T-helper 17 cell (primary cell): Measurements from ENCODE around the gene RPS6KA4. TPM values are rescaled to one million over a fixed set of nuclear protein-coding genes. Genes with fewer than 3 reads are reported as not detected.
"Not testable (repeated sequence)": the region's sequence is repeated elsewhere in the genome, so short reads cannot be mapped to it uniquely, and the experiment has no call there.

ENCODE experiments used
- ATAC-seq: fragments of 150-1000 bp; cut with Tn5 transposase; 2 replicates; pipeline ENCODE4 v1.10.0; 2021; ENCODE audit warnings: mild to moderate bottlenecking, moderate library complexity
- DNase-seq, 3 donors: peaks; one replicate each; pipeline versions ENCODE4 v3.0.0 to v3.0.0-alpha.2; 2020 to 2021
- H3K9me3 ChIP-seq: one replicate; pipeline ENCODE4 v1.7.0; 2013; ENCODE audit warnings: low read length, mild to moderate bottlenecking; ENCODE audit not compliant: control insufficient read depth, poor library complexity, severe bottlenecking
- H3K27ac Mint-ChIP-seq: one replicate; pipeline ENCODE4 v1.8.0; 2022; ENCODE audit warnings: mild to moderate bottlenecking, moderate library complexity, mixed read lengths
- H3K27me3 Mint-ChIP-seq: one replicate; pipeline ENCODE4 v1.8.0; 2022; ENCODE audit warnings: mixed read lengths
- H3K36me3 Mint-ChIP-seq: one replicate; pipeline ENCODE4 v1.8.0; 2022; ENCODE audit warnings: low read depth, mixed read lengths
- H3K4me1 Mint-ChIP-seq: one replicate; pipeline ENCODE4 v1.8.0; 2022; ENCODE audit warnings: mild to moderate bottlenecking, mixed read lengths
- H3K4me3 Mint-ChIP-seq: one replicate; pipeline ENCODE4 v1.8.0; 2022; ENCODE audit warnings: mild to moderate bottlenecking, moderate library complexity, mixed read lengths
- total RNA-seq, 4 donors: library from RNA in 2 of 4; stranded (reverse) in 2 of 4; gene quantifications; one replicate each; pipeline ENCODE4 v1.2.3 and lab custom pipeline; 2022 to 2026

The RPS6KA4 gene
- total RNA-seq, 2 donors from 2014 or later: 21.5 to 26.1 TPM

DNA sequence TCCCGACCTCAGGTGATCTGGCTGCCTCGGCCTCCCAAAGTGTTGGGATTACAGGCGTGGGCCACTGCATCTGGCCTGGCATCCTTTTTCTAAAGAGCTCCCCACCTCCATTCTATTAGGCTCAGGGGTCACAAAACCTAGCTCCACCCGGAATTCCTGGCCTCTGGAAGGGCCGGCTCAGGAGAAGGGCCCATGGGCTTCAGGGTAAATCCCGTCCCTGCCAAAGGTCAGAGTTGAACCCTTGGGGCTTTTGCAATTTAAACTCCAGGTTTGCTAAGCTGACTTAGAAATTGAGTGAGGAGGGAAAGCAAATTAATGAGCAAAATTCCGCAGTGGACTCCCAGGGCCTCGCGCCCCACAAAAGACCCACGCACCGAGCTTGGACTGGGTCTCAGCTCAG, 48.3 kb downstream of the RPS6KA4 start:
- Mint-ChIP-seq H3K36me3 (peaks cover 6% of the 10 kb centered on the region), H3K4me3 (no peak overlapping the region), H3K27ac (peak overlapping the region; percentile 81), H3K27me3 (peaks cover 31% of the 10 kb centered on the region), H3K4me1 (no peaks in the 10 kb centered on the region)
- DNase-seq (no peak), ATAC-seq (no peak)
- no peaks in the 10 kb centered on the region for H3K9me3 ChIP-seq

DNA sequence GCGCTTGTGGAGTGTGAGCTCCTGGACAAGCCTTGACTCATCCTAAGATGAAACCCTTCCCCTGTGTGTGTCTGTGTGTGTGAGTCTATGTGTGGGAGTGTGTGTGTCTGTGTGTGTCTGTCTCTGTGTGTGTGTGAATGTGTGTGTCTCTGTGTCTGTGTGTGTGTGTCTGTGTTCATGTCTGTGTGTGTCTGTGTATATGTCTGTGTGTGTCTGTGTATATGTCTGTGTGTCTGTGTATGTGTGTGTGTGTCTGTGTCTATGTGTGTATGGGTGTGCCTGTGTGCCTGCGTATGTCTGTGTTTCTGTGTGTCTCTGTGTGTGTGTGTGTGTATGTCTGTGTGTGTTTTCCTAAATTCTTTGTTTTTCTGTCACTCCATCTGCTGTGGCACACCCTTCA, 48.7 kb downstream of the RPS6KA4 start:
- Mint-ChIP-seq H3K4me1 (no peaks in the 10 kb centered on the region), H3K4me3 (no peak overlapping the region), H3K27ac (peak overlapping the region; percentile 81), H3K36me3 (peaks cover 6% of the 10 kb centered on the region), H3K27me3 (peaks cover 29% of the 10 kb centered on the region)
- H3K9me3 ChIP-seq: no peaks in the 10 kb centered on the region
- DNase-seq: no peak
- no peak for ATAC-seq

DNA sequence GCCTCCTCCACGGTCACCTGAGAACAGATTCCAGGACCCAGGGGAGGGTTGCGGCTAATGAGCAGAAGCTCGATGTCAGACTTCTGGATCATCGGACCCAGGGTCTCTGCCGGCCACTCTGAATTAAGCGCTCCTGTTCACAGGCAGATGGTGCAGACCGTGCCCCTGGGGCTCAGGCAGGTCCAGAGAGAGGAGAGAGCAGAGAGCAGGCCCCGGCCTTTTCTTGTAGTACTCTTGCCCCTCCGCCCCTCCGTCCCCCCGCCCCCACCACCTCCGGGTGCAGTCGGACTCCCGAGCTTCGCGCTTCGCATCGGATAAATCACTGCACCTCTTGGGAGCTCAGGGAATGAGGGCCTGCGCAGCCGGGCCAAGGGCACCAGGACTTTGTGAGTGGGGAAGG, 50.3 kb downstream of the RPS6KA4 start:
- Mint-ChIP-seq H3K27ac (no peak overlapping the region), H3K36me3 (peaks cover 6% of the 10 kb centered on the region), H3K27me3 (peaks cover 25% of the 10 kb centered on the region), H3K4me1 (no peaks in the 10 kb centered on the region), H3K4me3 (no peak overlapping the region)
- no peak for DNase-seq
- no peaks in the 10 kb centered on the region for H3K9me3 ChIP-seq
- no peak for ATAC-seq

DNA sequence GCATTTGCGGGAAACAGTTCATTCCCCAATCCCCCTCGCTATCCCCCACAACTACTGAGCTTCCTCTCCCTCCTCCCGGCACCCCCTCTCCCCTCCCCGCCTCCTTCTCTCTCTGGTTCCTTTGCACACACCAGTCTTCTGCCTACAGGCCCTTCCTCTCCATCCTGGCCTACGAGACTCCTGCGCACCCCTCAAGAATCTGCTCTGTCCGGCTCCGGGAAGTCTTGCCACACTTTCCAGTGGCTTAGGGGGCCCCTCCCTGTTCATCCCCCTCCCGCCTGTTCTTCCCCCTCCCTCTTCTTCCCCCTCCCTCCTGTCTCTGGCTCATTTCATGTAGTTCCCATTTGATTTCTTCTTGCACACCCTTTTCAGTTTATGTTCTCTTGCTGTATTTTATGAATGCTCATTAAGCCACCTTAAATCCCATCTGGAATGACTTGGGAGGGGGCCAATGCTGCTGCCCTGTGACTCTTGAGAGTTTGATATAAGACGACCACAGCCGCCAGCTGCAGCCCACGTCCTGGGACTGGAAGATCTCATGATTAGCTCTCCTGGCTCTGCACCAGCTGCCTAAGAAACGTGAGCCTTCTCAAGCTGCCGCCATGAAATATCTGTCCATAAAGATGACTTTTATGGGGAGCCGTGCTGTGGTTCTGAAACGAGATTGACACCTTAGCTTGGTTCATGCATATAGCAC, 50.9 kb downstream of the RPS6KA4 start:
- Mint-ChIP-seq H3K4me3 (no peak overlapping the region), H3K36me3 (peaks cover 6% of the 10 kb centered on the region), H3K27ac (no peak overlapping the region), H3K27me3 (peaks cover 22% of the 10 kb centered on the region), H3K4me1 (peaks cover 3% of the 10 kb centered on the region)
- DNase-seq (no peak), ATAC-seq (no peak)
- H3K9me3 ChIP-seq: no peaks in the 10 kb centered on the region

DNA sequence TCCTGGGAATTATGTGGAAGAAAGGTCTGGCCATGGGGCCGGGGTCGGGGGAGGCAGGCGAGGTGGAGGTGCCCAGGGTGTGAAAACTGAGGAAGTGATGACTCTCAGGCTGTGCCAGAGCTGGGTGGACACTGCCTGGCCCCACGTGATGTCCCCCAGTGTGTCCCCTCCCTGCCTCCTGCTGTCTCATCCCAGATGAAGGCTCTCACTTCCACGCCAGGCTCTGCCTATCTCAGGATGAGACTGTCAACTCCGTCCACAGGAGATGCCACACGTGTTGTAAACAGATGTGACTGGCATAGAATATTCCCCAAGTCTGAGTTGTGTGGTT, 51.4 kb downstream of the RPS6KA4 start:
- H3K4me3 Mint-ChIP-seq: no peak overlapping the region
- H3K4me1 Mint-ChIP-seq: peaks cover 7% of the 10 kb centered on the region
- ATAC-seq (no peak), DNase-seq (no peak)
- H3K27ac Mint-ChIP-seq: no peak overlapping the region
- peaks cover 6% of the 10 kb centered on the region for H3K36me3 Mint-ChIP-seq
- H3K27me3 Mint-ChIP-seq: peaks cover 22% of the 10 kb centered on the region
- H3K9me3 ChIP-seq: no peaks in the 10 kb centered on the region

DNA sequence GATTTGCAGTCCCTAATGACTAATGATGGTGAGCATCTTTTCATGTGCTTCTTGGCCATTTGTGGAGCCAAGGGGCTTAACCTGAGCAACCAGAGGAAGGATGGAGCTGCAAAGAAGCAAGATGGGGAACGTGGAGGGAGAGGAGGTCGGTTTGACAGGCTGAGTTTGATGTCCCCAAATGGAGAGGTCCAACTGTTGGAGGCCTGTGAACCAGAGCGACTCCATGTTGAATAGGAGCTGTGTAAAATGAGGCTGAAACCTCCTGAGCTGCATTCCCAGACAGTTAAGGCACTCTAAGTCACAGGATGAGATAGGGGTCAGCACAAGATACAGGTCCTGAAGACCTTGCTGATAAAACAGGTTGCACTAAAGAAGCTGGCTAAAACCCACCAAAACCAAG, 54.5 kb downstream of the RPS6KA4 start:
- no peaks in the 10 kb centered on the region for H3K9me3 ChIP-seq
- Mint-ChIP-seq H3K4me3 (no peak overlapping the region), H3K27me3 (peaks cover 15% of the 10 kb centered on the region), H3K27ac (no peak overlapping the region), H3K4me1 (peaks cover 7% of the 10 kb centered on the region), H3K36me3 (peaks cover 2% of the 10 kb centered on the region)
- no peak for DNase-seq
- ATAC-seq: no peak

DNA sequence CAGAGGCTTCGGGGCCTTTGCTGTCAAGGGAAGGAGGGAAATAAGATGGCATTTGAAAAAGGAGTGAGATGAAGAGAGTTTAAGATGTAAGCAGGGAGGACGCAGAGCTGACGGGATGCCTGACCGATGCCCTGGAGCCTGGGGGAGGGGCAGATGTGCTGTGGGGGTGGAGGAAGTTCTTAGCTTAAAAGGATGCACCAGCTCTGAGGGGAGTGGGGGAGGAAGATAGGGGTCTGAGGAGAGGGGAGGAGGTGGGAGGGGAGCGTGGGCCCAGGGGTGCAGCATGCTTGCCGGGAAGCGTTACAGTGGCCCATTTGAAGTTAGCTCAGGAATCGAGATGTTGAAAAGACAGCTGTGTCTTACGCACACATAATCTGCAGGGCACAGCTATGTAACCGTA, 56.3 kb downstream of the RPS6KA4 start:
- no peaks in the 10 kb centered on the region for H3K9me3 ChIP-seq
- peaks cover 7% of the 10 kb centered on the region for H3K4me1 Mint-ChIP-seq
- no peak for ATAC-seq
- peak overlapping the region; percentile 41 for H3K4me3 Mint-ChIP-seq
- peaks cover 15% of the 10 kb centered on the region for H3K27me3 Mint-ChIP-seq
- peaks cover 2% of the 10 kb centered on the region for H3K36me3 Mint-ChIP-seq
- H3K27ac Mint-ChIP-seq: no peak overlapping the region
- no peak for DNase-seq

DNA sequence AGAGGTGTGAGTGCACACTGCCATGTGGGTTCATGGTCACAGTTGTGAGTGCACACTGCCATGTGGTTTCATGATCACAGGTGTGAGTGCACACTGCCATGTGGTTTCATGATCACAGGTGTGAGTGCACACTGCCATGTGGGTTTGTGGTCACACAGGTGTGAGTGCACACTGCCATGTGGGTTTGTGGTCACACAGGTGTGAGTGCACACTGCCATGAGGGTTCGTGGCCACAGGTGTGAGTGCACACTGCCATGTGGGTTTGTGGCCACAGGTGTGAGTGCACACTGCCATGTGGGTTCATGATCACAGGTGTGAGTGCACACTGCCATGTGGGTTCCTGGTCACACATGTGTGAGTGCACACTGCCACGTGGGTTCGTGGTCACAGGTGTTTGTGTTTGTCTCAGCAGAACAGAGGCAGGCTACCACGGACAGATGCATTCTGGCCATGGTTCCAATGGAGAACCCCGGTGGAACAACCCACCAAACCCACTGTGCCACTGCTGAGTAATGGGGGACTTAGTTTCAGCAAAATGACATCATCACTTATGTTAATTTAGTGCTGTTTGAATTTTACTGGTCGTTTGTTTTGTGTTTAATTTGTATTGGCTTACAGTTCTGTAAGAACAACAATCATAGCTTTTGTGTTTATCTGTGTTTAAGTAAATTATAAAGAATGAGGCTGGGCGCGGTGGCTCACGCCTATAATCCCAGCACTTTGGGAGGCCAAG, 57.2 kb downstream of the RPS6KA4 start:
- no peak overlapping the region for H3K4me3 Mint-ChIP-seq
- peaks cover under 1% of the 10 kb centered on the region for H3K36me3 Mint-ChIP-seq
- no peak for DNase-seq
- H3K9me3 ChIP-seq: no peaks in the 10 kb centered on the region
- H3K4me1 Mint-ChIP-seq: peaks cover 7% of the 10 kb centered on the region
- H3K27me3 Mint-ChIP-seq: peaks cover 8% of the 10 kb centered on the region
- no peak for ATAC-seq
- H3K27ac Mint-ChIP-seq: no peak overlapping the region

DNA sequence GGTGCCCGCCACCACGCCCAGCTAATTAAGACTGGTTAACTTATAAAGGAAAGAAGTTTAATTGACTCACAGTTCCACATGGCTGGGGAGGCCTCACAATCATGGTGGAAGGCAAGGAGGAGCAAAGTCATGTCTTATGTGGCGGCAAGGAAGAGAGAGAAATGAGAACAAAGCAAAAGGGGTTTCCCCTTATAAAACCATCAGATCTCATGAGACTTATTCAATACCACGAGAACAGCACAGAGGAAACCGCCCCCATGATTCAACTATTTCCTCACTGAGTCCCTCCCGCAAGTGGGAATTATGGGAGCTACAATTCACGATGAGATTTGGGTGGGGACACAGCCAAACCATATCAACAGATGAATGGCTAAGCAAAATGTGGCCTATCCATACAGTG, 59.3 kb downstream of the RPS6KA4 start:
- H3K36me3 Mint-ChIP-seq, H3K27ac Mint-ChIP-seq, H3K9me3 ChIP-seq, H3K4me1 Mint-ChIP-seq, H3K4me3 Mint-ChIP-seq, H3K27me3 Mint-ChIP-seq, DNase-seq, ATAC-seq: not testable (repeated sequence)

DNA sequence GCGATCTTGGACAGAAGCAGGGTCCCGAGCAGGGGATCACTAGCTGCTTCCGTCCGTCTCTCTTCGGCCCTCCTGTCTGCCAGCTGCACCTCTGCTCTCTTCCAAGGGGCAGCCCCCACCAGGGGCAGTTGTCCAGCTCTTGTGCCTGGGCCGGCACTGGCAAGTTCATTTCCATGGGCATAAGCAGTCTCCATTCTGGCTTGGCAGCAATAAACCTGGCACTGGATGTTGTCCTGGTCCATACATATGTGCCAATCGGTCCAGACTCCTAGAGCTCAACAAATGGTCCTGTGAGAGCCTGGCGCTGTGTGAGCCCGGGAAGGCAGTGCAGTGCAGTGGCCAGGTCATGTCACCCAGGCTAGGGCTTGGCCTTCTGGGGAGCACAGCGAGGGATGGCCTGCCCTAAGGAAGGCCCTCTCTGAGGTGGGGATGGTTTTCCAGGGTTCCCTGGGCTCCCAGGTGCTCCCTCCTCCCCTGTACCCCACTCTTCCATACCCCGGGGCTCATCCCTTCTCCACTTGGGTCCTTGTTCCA, 60.4 kb downstream of the RPS6KA4 start:
- no peak for ATAC-seq
- H3K27me3 Mint-ChIP-seq: peaks cover 9% of the 10 kb centered on the region
- no peak overlapping the region for H3K4me3 Mint-ChIP-seq
- peaks cover 7% of the 10 kb centered on the region for H3K4me1 Mint-ChIP-seq
- DNase-seq: no peak
- no peaks in the 10 kb centered on the region for H3K36me3 Mint-ChIP-seq
- no peak overlapping the region for H3K27ac Mint-ChIP-seq
- peaks cover 2% of the 10 kb centered on the region for H3K9me3 ChIP-seq

DNA sequence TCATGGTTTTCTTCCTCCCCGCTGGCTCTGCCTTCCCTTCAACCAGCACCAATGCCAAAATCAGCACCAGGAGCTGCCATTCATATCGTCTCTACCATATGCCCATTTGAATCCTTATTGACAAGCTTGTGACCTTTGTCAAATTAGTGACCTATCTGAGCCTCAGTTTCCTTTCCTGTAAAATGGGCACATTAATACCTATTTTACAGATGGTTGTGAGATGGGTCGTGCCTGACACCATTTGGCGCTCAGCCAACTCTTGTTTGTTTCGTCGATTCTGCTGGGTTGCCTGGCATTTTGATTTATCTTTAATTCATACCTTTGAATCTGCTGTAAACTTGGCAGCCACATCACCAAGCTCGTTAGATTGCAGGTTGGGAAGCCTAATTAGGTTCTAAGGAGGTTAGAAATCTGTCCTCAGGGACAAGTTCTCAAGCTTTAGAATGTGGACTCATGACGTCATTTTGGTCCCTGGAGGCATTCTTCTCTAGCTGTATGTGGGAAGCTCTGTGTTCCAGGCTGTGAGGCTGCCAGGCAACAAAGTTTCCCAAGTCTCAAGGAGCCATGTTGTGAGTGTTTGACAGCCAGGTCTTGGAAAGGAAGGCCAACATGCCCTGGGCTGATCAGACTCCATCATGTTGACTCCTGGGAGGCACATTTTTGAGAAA, 61.0 kb downstream of the RPS6KA4 start:
- Mint-ChIP-seq H3K4me3 (no peak overlapping the region), H3K4me1 (peaks cover 4% of the 10 kb centered on the region), H3K27ac (no peak overlapping the region), H3K36me3 (no peaks in the 10 kb centered on the region), H3K27me3 (peaks cover 11% of the 10 kb centered on the region)
- DNase-seq (no peak), ATAC-seq (no peak)
- peaks cover 2% of the 10 kb centered on the region for H3K9me3 ChIP-seq
